Measurements from ENCODE around the gene MASP1.

GRCh38 chr3:187340578-187340977, 49.0 kb upstream of the MASP1 start:
- TF ChIP-seq CTCF (IDR thresholded peaks at IDR 0.05) = no peak
- TF ChIP-seq POLR2A (IDR thresholded peaks at IDR 0.05) = no peak
- no peak for TF ChIP-seq POLR2AphosphoS5 (IDR thresholded peaks at IDR 0.05)
- TF ChIP-seq EP300 (IDR thresholded peaks at IDR 0.05) = no peak
